Activated CD4-positive, alpha-beta memory T cell treated with anti-CD3 and anti-CD28 coated beads for 36 hours (primary cell): ENCODE measurements around the gene GTF2E1. TPM values are rescaled to one million over a fixed set of nuclear protein-coding genes. Genes with fewer than 3 reads are reported as not detected.
"Not testable (repeated sequence)": the region's sequence is repeated elsewhere in the genome, so short reads cannot be mapped to it uniquely, and the experiment has no call there.

ENCODE experiments used
- CTCF ChIA-PET: fragments of 350-600 bp; sonication (Branson Sonifier 250); formaldehyde crosslinking; loops from one replicate; lab custom pipeline; 2021; ENCODE audit warnings: antibody characterized with exemption, inconsistent platforms; lab: Charles Lee
- POLR2A ChIA-PET: fragments of 350-600 bp; sonication (Branson Sonifier 250); formaldehyde crosslinking; loops from one replicate; lab custom pipeline; 2021; ENCODE audit warnings: antibody characterized with exemption; lab: Charles Lee
- DNase-seq: peaks from one replicate; pipeline ENCODE4 v3.0.0-alpha.2; 2020
- H3K27ac Mint-ChIP-seq: one replicate; pipeline ENCODE4 v1.8.0; 2021; ENCODE audit warnings: mixed read lengths
- H3K27me3 Mint-ChIP-seq: one replicate; pipeline ENCODE4 v1.8.0; 2021; ENCODE audit warnings: mixed read lengths
- H3K36me3 Mint-ChIP-seq: one replicate; pipeline ENCODE4 v1.8.0; 2021; ENCODE audit warnings: mixed read lengths
- H3K4me1 Mint-ChIP-seq: one replicate; pipeline ENCODE4 v1.8.0; 2021; ENCODE audit warnings: low read depth, mixed read lengths
- H3K4me3 Mint-ChIP-seq: one replicate; pipeline ENCODE4 v1.8.0; 2021; ENCODE audit warnings: mild to moderate bottlenecking, mixed read lengths
- H3K9me3 Mint-ChIP-seq: one replicate; pipeline ENCODE4 v1.8.0; 2021; ENCODE audit warnings: mixed read lengths
- intact Hi-C: fragments of 100-400 bp; cut with micrococcal nuclease; formaldehyde crosslinking; loops from one replicate; pipeline ENCODE4 v1.15.1; 2023
- total RNA-seq, 2 experiments: library from RNA; stranded (reverse); gene quantifications; one replicate each; pipeline ENCODE4 v1.2.3, GENCODE V29; 2021

Gene GTF2E1
- total RNA-seq, 2 experiments from 2014 or later: 18.4 to 19.8 TPM

- Mint-ChIP-seq H3K4me3 (no peak overlapping the region), H3K36me3 (peaks cover 15% of the 10 kb centered on the region), H3K27ac (no peak overlapping the region), H3K4me1 (peaks cover 4% of the 10 kb centered on the region), H3K9me3 (no peaks in the 10 kb centered on the region), H3K27me3 (no peaks in the 10 kb centered on the region)
- intact Hi-C loops: no loop called here
- DNase-seq: no peak
- POLR2A ChIA-PET: no interaction called here
- CTCF ChIA-PET: interaction anchor here (1.1 kb wide), 1 partner anchor 216 kb away, joined by 3 read pairs; no protein-coding TSS in a partner anchor
Observed at GRCh38 chr3:120775411-120775810, 32.9 kb downstream of the GTF2E1 start.

- intact Hi-C loops: no loop called here
- Mint-ChIP-seq H3K4me1 (no peaks in the 10 kb centered on the region), H3K4me3 (no peak overlapping the region), H3K27ac (no peak overlapping the region), H3K27me3 (no peaks in the 10 kb centered on the region), H3K9me3 (no peaks in the 10 kb centered on the region), H3K36me3 (peaks cover 18% of the 10 kb centered on the region)
- POLR2A ChIA-PET: no interaction called here
- CTCF ChIA-PET: interaction anchor here (1.9 kb wide), 1 partner anchor 8 kb away, joined by 3 read pairs; no protein-coding TSS in a partner anchor
- no peak for DNase-seq
Observed at GRCh38 chr3:120778776-120779175, 36.2 kb downstream of the GTF2E1 start.

- no peaks in the 10 kb centered on the region for H3K4me1 Mint-ChIP-seq
- peak; percentile 11 for DNase-seq
- POLR2A ChIA-PET: no interaction called here
- intact Hi-C loops: no loop called here
- H3K9me3 Mint-ChIP-seq: no peaks in the 10 kb centered on the region
- H3K4me3 Mint-ChIP-seq: no peak overlapping the region
- CTCF ChIA-PET: interaction anchor here (1.0 to 1.2 kb wide), 3 partner anchors 14 to 257 kb away, joined by 3 to 4 read pairs (median 4); no protein-coding TSS in a partner anchor
- H3K27me3 Mint-ChIP-seq: no peaks in the 10 kb centered on the region
- H3K36me3 Mint-ChIP-seq: peaks cover 18% of the 10 kb centered on the region
- H3K27ac Mint-ChIP-seq: no peak overlapping the region
Observed at GRCh38 chr3:120780977-120781376, 38.4 kb downstream of the GTF2E1 start.

- CTCF ChIA-PET, H3K9me3 Mint-ChIP-seq, H3K4me1 Mint-ChIP-seq, DNase-seq, H3K27ac Mint-ChIP-seq, H3K27me3 Mint-ChIP-seq, H3K4me3 Mint-ChIP-seq, intact Hi-C loops, H3K36me3 Mint-ChIP-seq, POLR2A ChIA-PET: not testable (repeated sequence)
Observed at GRCh38 chr3:120785832-120786231, 43.3 kb downstream of the GTF2E1 start.

- DNase-seq: no peak
- intact Hi-C loops: no loop called here
- H3K9me3 Mint-ChIP-seq: no peaks in the 10 kb centered on the region
- no peak overlapping the region for H3K4me3 Mint-ChIP-seq
- no peaks in the 10 kb centered on the region for H3K36me3 Mint-ChIP-seq
- POLR2A ChIA-PET: no interaction called here
- peaks cover 8% of the 10 kb centered on the region for H3K4me1 Mint-ChIP-seq
- no peaks in the 10 kb centered on the region for H3K27me3 Mint-ChIP-seq
- no peak overlapping the region for H3K27ac Mint-ChIP-seq
- CTCF ChIA-PET: interaction anchor here (0.6 to 5.2 kb wide), 3 partner anchors 230 to 709 kb away, joined by 3 to 116 read pairs (median 6); no protein-coding TSS in a partner anchor
Observed at GRCh38 chr3:120791010-120791409, 48.5 kb downstream of the GTF2E1 start.

- ChIA-PET POLR2A (no interaction called here), CTCF (interaction anchor here (1.3 to 5.2 kb wide), 2 partner anchors 11 to 232 kb away, joined by 5 to 116 read pairs; no protein-coding TSS in a partner anchor)
- Mint-ChIP-seq H3K27ac (no peak overlapping the region), H3K9me3 (no peaks in the 10 kb centered on the region), H3K36me3 (no peaks in the 10 kb centered on the region), H3K4me1 (peaks cover 8% of the 10 kb centered on the region), H3K27me3 (no peaks in the 10 kb centered on the region), H3K4me3 (no peak overlapping the region)
- intact Hi-C loops: no loop called here
- no peak for DNase-seq
Observed at GRCh38 chr3:120791913-120792312, 49.4 kb downstream of the GTF2E1 start.

- H3K4me1 Mint-ChIP-seq: peaks cover 6% of the 10 kb centered on the region
- H3K36me3 Mint-ChIP-seq: no peaks in the 10 kb centered on the region
- intact Hi-C loops: no loop called here
- H3K4me3 Mint-ChIP-seq: no peak overlapping the region
- POLR2A ChIA-PET: no interaction called here
- no peak for DNase-seq
- CTCF ChIA-PET: interaction anchor here (0.6 to 5.2 kb wide), 5 partner anchors 10 to 234 kb away, joined by 3 to 116 read pairs (median 4); no protein-coding TSS in a partner anchor
- no peaks in the 10 kb centered on the region for H3K9me3 Mint-ChIP-seq
- H3K27me3 Mint-ChIP-seq: no peaks in the 10 kb centered on the region
- no peak overlapping the region for H3K27ac Mint-ChIP-seq
Observed at GRCh38 chr3:120793601-120794000, 51.1 kb downstream of the GTF2E1 start.

- CTCF ChIA-PET: interaction anchor here (0.6 to 5.2 kb wide), 38 partner anchors 8 to 1946 kb away, joined by 3 to 116 read pairs (median 4); partner anchors contain the start of genes GTF2E1, NDUFB4 and RABL3
- Mint-ChIP-seq H3K36me3 (no peaks in the 10 kb centered on the region), H3K27me3 (no peaks in the 10 kb centered on the region), H3K9me3 (no peaks in the 10 kb centered on the region), H3K4me1 (peaks cover 6% of the 10 kb centered on the region), H3K4me3 (no peak overlapping the region), H3K27ac (no peak overlapping the region)
- DNase-seq: peak; percentile 87
- POLR2A ChIA-PET: no interaction called here
- intact Hi-C loops: loop anchor here (1.0 to 2.0 kb wide), 3 partner anchors 234 to 550 kb away; no protein-coding TSS in a partner anchor
Observed at GRCh38 chr3:120795017-120795648, 52.6 kb downstream of the GTF2E1 start.

- intact Hi-C loops: loop anchor here (1.0 to 2.0 kb wide), 3 partner anchors 235 to 551 kb away; no protein-coding TSS in a partner anchor
- no peak for DNase-seq
- CTCF ChIA-PET: interaction anchor here (1.3 to 5.2 kb wide), 9 partner anchors 18 to 379 kb away, joined by 3 to 116 read pairs (median 9); partner anchors contain the start of genes GTF2E1 and RABL3
- POLR2A ChIA-PET: no interaction called here
- Mint-ChIP-seq H3K4me1 (peaks cover 5% of the 10 kb centered on the region), H3K36me3 (no peaks in the 10 kb centered on the region), H3K4me3 (no peak overlapping the region), H3K27ac (no peak overlapping the region), H3K27me3 (no peaks in the 10 kb centered on the region), H3K9me3 (no peaks in the 10 kb centered on the region)
Observed at GRCh38 chr3:120795959-120796358, 53.4 kb downstream of the GTF2E1 start.

- Mint-ChIP-seq H3K27me3 (no peaks in the 10 kb centered on the region), H3K9me3 (no peaks in the 10 kb centered on the region), H3K27ac (no peak overlapping the region), H3K4me1 (no peaks in the 10 kb centered on the region), H3K4me3 (no peak overlapping the region), H3K36me3 (no peaks in the 10 kb centered on the region)
- DNase-seq: no peak
- POLR2A ChIA-PET: no interaction called here
- CTCF ChIA-PET: interaction anchor here (1.6 to 2.0 kb wide), 2 partner anchors 236 to 238 kb away, joined by 4 to 5 read pairs; no protein-coding TSS in a partner anchor
- intact Hi-C loops: no loop called here
Observed at GRCh38 chr3:120796976-120797375, 54.4 kb downstream of the GTF2E1 start.

GRCh38 chr3:120797857-120798256, 55.3 kb downstream of the GTF2E1 start:
- intact Hi-C loops: no loop called here
- no peak for DNase-seq
- Mint-ChIP-seq H3K9me3 (no peaks in the 10 kb centered on the region), H3K4me3 (no peak overlapping the region), H3K36me3 (no peaks in the 10 kb centered on the region), H3K27me3 (no peaks in the 10 kb centered on the region), H3K27ac (no peak overlapping the region), H3K4me1 (no peaks in the 10 kb centered on the region)
- ChIA-PET POLR2A (no interaction called here), CTCF (interaction anchor here (1.6 to 2.0 kb wide), 2 partner anchors 236 to 239 kb away, joined by 4 to 5 read pairs; no protein-coding TSS in a partner anchor)

GRCh38 chr3:120798346-120798745, 55.8 kb downstream of the GTF2E1 start:
- ChIA-PET CTCF (interaction anchor here (1.6 to 2.0 kb wide), 2 partner anchors 237 to 239 kb away, joined by 4 to 5 read pairs; no protein-coding TSS in a partner anchor), POLR2A (no interaction called here)
- no peaks in the 10 kb centered on the region for H3K36me3 Mint-ChIP-seq
- H3K4me1 Mint-ChIP-seq: no peaks in the 10 kb centered on the region
- DNase-seq: no peak
- H3K4me3 Mint-ChIP-seq: no peak overlapping the region
- no peaks in the 10 kb centered on the region for H3K27me3 Mint-ChIP-seq
- intact Hi-C loops: no loop called here
- H3K9me3 Mint-ChIP-seq: no peaks in the 10 kb centered on the region
- H3K27ac Mint-ChIP-seq: no peak overlapping the region
